Left ventricle myocardium inferior (tissue), 1 donor: ENCODE results near the gene MYO5B. TPM values are rescaled to one million over a fixed set of nuclear protein-coding genes. Genes with fewer than 3 reads are reported as not detected.

Source experiments
- DNase-seq: peaks from one replicate; pipeline ENCODE4 v3.0.0-alpha.2; 2020
- H3K27ac ChIP-seq: fragments of 200-600 bp; replicated peaks from 2 replicates; pipeline ENCODE4 v1.8.0; 2021
- H3K27me3 ChIP-seq: fragments of 200-600 bp; 2 replicates; pipeline ENCODE4 v1.8.0; 2021; ENCODE audit warnings: low read depth
- H3K36me3 ChIP-seq: fragments of 200-600 bp; 2 replicates; pipeline ENCODE4 v1.8.0; 2021
- H3K4me1 ChIP-seq: fragments of 200-600 bp; 2 replicates; pipeline ENCODE4 v1.8.0; 2021
- H3K4me3 ChIP-seq: fragments of 200-600 bp; 2 replicates; pipeline ENCODE4 v1.8.0; 2021; ENCODE audit warnings: mild to moderate bottlenecking, moderate library complexity
- H3K9me3 ChIP-seq: fragments of 200-600 bp; replicated peaks from 2 replicates; pipeline ENCODE4 v1.8.0; 2021
- intact Hi-C: fragments of 100-400 bp; cut with micrococcal nuclease; formaldehyde crosslinking; loops from one replicate; pipeline ENCODE4 v1.11.0; 2022
- total RNA-seq: library from RNA; stranded (reverse); fragmentation: NEBNext Ultra II Directional; extraction: Animal tissue kit (Norgen Biotek cat#: 25700); gene quantifications from one replicate; pipeline ENCODE4 v1.2.1, GENCODE V29; 2021
- TF ChIP-seq, protein P1 (sequence below): fragments of 200-600 bp; IDR thresholded peaks from 2 replicates; pipeline ENCODE4 v1.8.0; 2021; ENCODE audit warnings: antibody characterized with exemption, mild to moderate bottlenecking, borderline replicate concordance
- donor health status: DM: no; HTN: yes; CAD: no; lungs with severe emphysema.

The MYO5B gene
- total RNA-seq, 1 donor from 2014 or later, result 0.44 TPM

DNA sequence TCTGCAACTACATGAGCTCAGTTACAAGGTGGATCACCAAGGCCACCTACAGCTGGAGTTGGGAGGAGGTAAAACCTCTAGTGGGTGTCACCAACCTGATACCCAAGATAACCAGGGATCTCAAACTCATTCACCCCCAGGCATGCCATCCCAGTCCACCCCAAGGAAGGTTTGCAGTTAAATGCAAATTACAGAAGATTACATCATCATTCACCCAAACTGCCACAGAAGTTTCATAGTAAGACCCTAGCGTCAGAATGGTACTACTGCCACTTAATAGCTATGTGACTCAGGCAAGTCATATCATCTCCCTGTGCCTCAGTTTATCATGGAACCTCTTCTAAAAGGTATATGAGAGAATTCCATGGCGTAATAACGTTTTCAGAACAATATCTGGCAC is 111.2 kb downstream of the MYO5B start:
- intact Hi-C loops, result no loop called here
- Histone ChIP-seq H3K9me3 (no peaks in the 10 kb centered on the region), H3K4me1 (peaks cover 10% of the 10 kb centered on the region), H3K27ac (no peak overlapping the region), H3K36me3 (no peaks in the 10 kb centered on the region), H3K27me3 (peaks cover 22% of the 10 kb centered on the region), H3K4me3 (no peak overlapping the region)
- DNase-seq, result no peak
- TF ChIP-seq, protein P1, sequence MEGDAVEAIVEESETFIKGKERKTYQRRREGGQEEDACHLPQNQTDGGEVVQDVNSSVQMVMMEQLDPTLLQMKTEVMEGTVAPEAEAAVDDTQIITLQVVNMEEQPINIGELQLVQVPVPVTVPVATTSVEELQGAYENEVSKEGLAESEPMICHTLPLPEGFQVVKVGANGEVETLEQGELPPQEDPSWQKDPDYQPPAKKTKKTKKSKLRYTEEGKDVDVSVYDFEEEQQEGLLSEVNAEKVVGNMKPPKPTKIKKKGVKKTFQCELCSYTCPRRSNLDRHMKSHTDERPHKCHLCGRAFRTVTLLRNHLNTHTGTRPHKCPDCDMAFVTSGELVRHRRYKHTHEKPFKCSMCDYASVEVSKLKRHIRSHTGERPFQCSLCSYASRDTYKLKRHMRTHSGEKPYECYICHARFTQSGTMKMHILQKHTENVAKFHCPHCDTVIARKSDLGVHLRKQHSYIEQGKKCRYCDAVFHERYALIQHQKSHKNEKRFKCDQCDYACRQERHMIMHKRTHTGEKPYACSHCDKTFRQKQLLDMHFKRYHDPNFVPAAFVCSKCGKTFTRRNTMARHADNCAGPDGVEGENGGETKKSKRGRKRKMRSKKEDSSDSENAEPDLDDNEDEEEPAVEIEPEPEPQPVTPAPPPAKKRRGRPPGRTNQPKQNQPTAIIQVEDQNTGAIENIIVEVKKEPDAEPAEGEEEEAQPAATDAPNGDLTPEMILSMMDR, result no peak

DNA sequence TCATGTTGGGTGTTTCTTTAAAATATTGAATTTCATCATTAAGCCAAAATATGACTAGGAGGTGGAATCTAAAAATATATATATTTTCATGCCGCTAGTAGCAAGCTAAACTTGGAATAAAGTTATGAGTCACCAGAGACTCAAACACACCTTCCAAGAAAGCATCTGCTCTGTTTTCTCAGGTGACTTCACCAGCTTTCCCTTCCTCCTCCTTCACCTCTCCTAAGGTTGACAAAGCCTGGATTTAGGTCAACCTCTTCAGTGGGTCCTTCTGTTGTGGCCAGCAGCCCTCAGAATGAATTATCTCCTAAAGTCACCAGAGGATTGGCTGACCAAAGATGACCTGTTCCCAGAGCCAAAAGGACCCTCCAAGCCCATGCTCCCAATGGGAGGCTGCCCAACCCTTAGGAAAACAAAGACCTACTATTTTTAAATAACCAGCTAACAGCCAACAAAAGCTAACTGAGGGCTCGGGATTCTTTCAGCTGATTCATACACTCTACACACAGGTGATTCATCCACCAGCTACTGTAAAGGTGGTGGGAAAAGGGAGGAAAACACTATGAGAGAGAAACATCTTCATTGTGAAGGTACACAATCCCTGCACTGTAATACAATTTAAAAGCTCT is 113.9 kb downstream of the MYO5B start:
- H3K4me3 ChIP-seq, result no peak overlapping the region
- TF ChIP-seq, protein P1, result no peak
- no peak for DNase-seq
- intact Hi-C loops, result no loop called here
- H3K4me1 ChIP-seq, result peaks cover 10% of the 10 kb centered on the region
- H3K9me3 ChIP-seq, result no peaks in the 10 kb centered on the region
- H3K27ac ChIP-seq, result no peak overlapping the region
- no peaks in the 10 kb centered on the region for H3K36me3 ChIP-seq
- H3K27me3 ChIP-seq, result peaks cover 20% of the 10 kb centered on the region

DNA sequence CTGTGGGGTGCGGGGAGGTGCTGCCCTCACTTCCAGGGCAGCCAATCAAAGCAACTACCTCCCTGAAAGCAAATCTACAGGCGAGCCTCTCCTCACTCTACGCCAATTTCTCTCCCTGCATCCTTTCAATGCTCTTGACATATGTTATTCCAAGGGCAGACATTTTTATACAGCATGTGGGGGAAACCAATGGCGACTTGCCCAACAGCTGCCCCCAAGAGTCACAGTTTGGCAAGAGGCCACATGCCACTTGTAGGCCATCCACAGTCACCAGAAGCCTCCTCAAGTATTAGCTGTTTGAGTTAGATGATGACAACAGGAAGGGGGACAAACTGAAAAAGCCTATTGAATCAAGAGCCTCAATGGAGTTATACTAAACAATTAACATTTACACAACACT is 114.6 kb downstream of the MYO5B start:
- peaks cover 27% of the 10 kb centered on the region for H3K27me3 ChIP-seq
- TF ChIP-seq, protein P1, result no peak
- H3K4me1 ChIP-seq, result peaks cover 10% of the 10 kb centered on the region
- H3K9me3 ChIP-seq, result no peaks in the 10 kb centered on the region
- intact Hi-C loops, result no loop called here
- H3K4me3 ChIP-seq, result no peak overlapping the region
- no peaks in the 10 kb centered on the region for H3K36me3 ChIP-seq
- no peak overlapping the region for H3K27ac ChIP-seq
- no peak for DNase-seq

DNA sequence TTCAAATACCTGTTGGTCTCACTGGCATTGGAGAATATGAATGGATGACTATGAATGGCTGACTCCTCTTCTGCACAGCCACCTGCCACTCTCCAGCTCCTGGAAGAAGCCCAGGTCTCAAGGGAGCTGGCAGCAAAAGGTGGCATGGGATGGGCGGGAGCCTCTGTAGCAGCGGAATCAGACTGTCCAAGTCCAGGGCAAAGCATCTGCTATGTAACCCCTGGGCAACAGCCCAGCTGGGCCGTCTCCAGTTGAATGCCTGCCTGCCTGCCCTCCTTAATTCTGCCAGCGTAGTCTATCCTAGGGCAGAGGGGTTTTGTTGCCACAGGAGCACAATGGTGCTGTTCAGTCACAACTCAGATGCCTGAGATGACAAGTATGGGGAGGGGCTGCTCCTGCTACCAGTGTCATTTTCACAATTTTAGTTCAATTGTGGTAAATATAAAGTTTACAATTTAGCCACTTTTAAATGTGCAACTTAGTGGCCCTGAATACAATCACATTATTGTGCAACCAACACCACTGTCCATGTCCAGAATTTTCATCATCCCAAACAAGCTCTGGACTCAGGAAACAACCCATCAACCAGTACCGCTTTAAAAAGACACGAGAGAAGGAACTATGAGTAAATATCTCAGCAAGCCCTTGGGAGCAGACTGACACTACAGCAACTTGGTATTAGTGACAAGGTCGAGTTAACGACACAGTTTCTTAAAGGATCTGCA is 115.2 kb downstream of the MYO5B start:
- no peaks in the 10 kb centered on the region for H3K9me3 ChIP-seq
- H3K4me1 ChIP-seq, result peaks cover 10% of the 10 kb centered on the region
- H3K27ac ChIP-seq, result no peak overlapping the region
- H3K4me3 ChIP-seq, result no peak overlapping the region
- DNase-seq, result peak; percentile 83
- intact Hi-C loops, result no loop called here
- peaks cover 33% of the 10 kb centered on the region for H3K27me3 ChIP-seq
- TF ChIP-seq, protein P1, result no peak
- H3K36me3 ChIP-seq, result no peaks in the 10 kb centered on the region

DNA sequence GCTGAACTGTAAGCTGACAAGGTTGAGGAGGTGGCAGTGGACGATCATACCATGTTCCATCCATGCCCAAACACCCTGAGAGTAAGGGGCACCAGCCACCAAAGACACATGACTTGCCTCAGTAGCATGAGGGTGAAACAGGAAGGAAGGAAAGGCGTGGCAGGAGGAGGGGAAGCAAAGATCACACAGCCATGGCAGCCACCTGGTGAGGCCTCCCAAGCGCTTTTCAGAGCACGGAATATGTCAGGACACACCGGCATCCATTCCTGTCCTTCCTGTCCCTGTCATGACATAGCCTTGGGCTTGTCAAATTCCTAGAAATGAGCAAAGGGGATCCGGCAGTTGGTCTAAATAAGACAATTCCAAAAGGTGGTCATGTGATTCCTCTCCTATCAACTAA is 118.7 kb downstream of the MYO5B start:
- Histone ChIP-seq H3K27ac (no peak overlapping the region), H3K4me3 (no peak overlapping the region), H3K9me3 (no peaks in the 10 kb centered on the region), H3K36me3 (no peaks in the 10 kb centered on the region), H3K4me1 (peaks cover 14% of the 10 kb centered on the region), H3K27me3 (peaks cover 41% of the 10 kb centered on the region)
- no peak for DNase-seq
- TF ChIP-seq, protein P1, result no peak
- intact Hi-C loops, result no loop called here
